ENCODE results near the gene RGS3.

The RGS3 gene

GRCh38 chr9:113618836-113619490 lies 155.4 kb downstream of the RGS3 start:
- DNase-seq (ENCODE audit: low read depth in 2 of 2): no peak

GRCh38 chr9:113619491-113620376 lies 156.2 kb downstream of the RGS3 start:
- no peak for DNase-seq (ENCODE audit: low read depth in 2 of 2)

GRCh38 chr9:113620377-113621161 lies 157.0 kb downstream of the RGS3 start:
- no peak for DNase-seq (ENCODE audit: low read depth in 2 of 2)

- no peak for DNase-seq (ENCODE audit: low read depth in 2 of 2)
These were observed 157.8 kb downstream of the RGS3 start for GRCh38 chr9:113621309-113621791.

DNA sequence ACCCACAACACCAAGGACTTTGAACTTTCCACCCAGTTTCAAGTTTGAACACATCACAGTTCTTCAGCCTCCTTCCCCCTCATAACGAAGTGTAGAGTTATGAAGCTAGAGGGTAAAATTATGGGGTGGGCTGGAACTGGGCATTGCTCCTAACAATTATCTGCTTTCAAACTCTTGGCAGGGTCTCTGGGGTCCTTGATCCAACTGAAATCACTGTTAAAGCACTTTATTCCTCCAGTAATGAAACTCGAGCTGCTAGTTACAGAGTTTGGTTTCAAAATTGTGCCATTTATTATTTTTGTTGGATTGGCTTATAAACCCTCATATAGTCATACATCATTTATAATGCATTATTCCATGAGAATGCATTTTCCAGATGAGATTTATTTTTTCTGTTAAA lies 158.5 kb downstream of the RGS3 start:
- DNase-seq (ENCODE audit: low read depth in 2 of 2): no peak

DNA sequence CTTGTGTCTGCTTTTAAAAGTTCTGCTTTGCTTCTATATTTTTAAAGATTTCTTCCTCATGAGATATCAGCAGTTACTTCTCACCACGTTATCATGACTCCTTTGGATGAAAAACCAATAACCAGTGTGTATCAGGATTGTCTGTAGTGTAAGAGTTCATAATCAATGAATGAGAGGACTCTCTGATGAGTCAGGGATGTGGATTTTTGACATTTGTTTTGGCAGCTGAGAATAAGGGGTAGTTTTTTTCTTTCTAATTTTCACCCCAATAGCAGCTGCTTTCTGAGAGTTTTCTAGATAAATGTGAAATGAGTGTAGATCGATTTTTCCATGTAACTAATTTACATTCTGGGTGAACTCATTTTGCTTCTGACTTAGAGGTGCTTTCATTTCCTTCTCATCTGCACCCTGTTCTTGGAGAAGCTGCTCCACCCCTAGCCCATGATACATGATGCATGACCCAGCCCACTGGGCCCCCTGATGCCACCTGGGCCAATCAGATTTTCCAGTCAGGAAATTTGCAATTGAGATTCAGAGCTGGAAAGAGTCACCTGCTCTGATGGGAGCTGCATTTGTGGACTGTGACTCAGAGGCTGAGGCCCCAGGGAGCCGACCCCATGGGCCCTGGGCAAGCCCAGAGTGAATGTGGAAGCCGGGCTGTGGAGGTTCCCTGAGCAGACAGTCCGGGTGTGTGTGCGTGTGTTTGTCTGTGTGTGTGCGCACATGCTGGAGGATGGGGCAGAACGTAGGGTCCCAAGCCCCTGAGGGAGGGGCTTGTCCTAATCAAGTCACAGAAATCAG lies 159.3 kb downstream of the RGS3 start:
- DNase-seq (ENCODE audit: low read depth in 2 of 2): peak in 1 of 2 donors; percentile 10

GRCh38 chr9:113623851-113624485 lies 160.4 kb downstream of the RGS3 start:
- no peak for DNase-seq (ENCODE audit: low read depth in 2 of 2)

DNA sequence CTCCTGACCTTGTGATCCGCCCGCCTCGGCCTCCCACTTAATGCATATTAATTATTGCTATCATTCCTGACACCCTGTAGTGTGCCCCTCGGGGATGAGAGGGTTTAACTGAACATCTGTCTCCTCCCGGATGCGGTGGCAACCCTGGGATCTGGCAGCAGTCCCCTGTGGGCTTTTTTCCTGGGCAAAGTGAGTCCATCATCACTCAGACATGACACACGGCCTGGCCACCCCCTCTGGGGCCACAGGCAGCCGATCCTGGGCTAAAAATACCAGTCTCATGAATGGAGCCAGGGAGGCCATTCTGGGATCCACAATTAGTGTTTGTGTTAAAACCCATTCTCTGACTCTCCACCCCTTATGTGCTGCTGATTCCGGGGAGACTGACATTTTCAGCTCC lies 161.2 kb downstream of the RGS3 start:
- no peak for DNase-seq (ENCODE audit: low read depth in 2 of 2)

- DNase-seq (ENCODE audit: low read depth in 2 of 2): no peak
These were observed 162.0 kb downstream of the RGS3 start for GRCh38 chr9:113625486-113625885.

GRCh38 chr9:113626735-113627495 lies 163.4 kb downstream of the RGS3 start:
- DNase-seq (ENCODE audit: low read depth in 2 of 2): no peak

- DNase-seq (ENCODE audit: low read depth in 2 of 2): no peak
These were observed 165.1 kb downstream of the RGS3 start for GRCh38 chr9:113628621-113629020.

GRCh38 chr9:113630386-113631136 lies 167.0 kb downstream of the RGS3 start:
- no peak for DNase-seq (ENCODE audit: low read depth in 2 of 2)

DNA sequence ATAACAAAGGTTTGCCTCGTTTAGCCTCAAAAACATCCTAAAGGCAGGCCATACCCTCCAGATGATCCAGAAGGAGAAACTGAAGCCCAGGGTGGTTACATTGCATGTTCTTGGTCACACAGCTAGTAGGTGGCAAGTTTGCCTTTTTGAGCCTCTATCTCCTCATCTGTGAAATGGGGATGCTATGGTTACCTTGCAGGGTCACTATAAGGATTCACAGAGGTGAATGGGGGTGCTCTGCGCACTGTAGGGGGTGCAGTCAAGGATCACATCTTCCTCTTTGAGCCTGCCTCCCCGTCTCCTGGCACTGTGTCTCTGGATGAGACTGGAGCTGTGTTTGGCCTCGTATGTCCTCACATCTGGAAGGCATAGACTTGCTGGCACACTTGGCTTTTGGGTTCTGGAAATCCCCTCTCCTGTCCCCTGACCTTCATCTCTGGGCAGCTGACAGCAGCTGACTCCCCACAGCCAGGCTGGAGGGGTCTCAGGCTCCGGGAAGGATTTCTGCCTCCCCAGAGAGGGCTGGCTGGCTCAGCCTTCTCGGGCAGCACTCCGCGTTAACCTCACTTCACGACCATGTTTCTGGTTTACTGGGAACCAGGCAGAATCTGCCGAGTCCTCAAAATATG lies 167.7 kb downstream of the RGS3 start:
- no peak for DNase-seq (ENCODE audit: low read depth in 2 of 2)

GRCh38 chr9:113631871-113632665 lies 168.5 kb downstream of the RGS3 start:
- no peak for DNase-seq (ENCODE audit: low read depth in 2 of 2)

DNA sequence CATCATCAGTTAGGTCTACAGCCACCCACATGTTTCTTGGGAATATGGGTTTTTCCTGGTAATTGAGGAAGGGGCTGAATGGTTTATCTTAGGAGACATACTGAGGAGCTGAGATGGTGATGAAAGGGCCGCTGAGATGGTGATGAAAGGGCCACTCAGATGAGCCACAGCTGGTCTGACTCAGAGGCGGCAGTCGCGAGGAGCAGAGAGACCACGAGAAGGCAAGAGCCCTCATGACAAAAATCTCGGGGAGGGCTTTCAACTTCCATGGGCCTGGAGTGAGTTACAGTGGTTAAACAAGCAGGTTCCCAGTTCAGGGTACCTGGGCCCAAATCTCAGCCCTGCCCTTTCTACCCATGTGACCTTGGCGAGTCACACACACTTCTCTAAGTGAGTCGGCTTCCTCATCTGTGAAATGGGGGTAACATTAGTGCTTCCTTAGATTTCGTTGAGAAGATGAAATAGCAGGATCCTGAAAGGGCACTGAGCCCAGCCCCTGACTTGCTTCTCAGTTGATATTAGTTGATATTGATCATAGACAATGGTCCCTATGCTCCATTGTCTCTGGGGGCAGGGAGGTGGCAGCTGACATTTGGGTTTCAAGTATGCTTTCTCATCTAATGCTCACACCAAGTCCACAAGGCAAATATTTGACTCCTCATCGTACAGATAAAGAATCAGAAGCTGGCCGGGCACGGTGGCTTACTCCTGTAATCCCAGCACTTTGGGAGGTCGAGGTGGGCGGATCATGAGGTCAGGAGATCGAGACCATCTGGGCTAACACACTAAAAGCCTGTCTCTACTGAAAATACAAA lies 169.5 kb downstream of the RGS3 start:
- DNase-seq (ENCODE audit: low read depth in 2 of 2): no peak

DNA sequence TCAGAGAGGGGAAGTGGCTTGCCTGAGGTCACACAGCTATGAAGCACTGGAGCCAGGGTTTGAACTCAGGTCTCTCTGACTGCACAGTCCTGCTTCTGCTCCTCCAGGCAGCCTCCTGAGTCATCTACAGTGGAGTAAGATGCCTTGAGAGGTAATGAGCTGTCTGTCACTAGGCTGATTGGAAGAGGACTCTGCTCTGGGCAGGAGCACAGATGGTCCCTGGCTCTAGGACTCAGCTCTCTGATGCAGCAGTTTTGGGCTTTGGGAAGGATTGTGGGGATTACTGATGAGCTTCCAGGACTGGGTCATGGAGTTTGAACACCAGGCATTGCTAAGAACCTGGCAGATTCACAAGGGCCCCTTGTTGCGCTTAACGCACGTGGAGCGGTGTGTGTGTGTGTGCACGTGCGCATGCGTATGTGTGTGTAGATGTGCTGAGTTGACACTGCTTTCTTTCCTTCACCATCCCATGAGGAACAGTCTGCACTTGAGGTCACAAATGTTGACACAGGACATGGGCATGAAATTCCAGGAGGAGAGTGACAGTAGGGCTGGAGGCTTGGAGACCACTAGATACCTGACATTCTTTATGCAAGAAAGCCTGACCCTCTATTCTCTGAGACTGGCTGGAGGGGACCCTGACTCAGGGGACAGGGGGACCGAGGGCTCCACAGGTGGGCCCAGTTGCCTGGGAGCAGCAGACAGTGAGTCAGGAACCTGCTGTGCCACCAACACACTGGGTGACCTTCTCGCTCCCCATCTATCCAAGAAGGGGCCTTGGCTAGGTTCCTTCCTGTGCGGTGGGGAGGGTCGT lies 170.5 kb downstream of the RGS3 start:
- DNase-seq (ENCODE audit: low read depth in 2 of 2): no peak

Data from stimulated activated CD8-positive, alpha-beta memory T cell treated with anti-CD3 and anti-CD28 coated beads, Interleukin-7, amount 100 ng/mL, for 4 hours (primary cell).